Activated CD4-positive, alpha-beta T cell treated with anti-CD3 and anti-CD28 coated beads for 48 hours (primary cell): ENCODE data around the gene IDH1.
"Not testable (repeated sequence)": the region's sequence is repeated elsewhere in the genome, so short reads cannot be mapped to it uniquely, and the experiment has no call there.

ENCODE experiments used
- DNase-seq: peaks from one replicate; pipeline ENCODE4 v3.0.0-alpha.2; 2020

IDH1 gene

GRCh38 chr2:208254871-208255556, at the start of gene IDH1:
TSS of gene IDH1 (minus strand) at chr2:208255071. CDS start at chr2:208251551, 3,520 bp downstream.
- peak; percentile 97 for DNase-seq

GRCh38 chr2:208304157-208304556, 49.3 kb upstream of the IDH1 start:
- DNase-seq, result no peak

GRCh38 chr2:208300847-208301618, 46.2 kb upstream of the IDH1 start:
- no peak for DNase-seq

- DNase-seq, result no peak
Observed at GRCh38 chr2:208297961-208298360, 43.1 kb upstream of the IDH1 start.

- no peak for DNase-seq
Observed at GRCh38 chr2:208296610-208297009, 41.7 kb upstream of the IDH1 start.

GRCh38 chr2:208295834-208296233, 41.0 kb upstream of the IDH1 start:
- no peak for DNase-seq

- no peak for DNase-seq
Observed at GRCh38 chr2:208294482-208295024, 39.7 kb upstream of the IDH1 start.

- DNase-seq, result no peak
Observed at GRCh38 chr2:208285853-208286252, 31.0 kb upstream of the IDH1 start.

GRCh38 chr2:208280933-208281332, 26.1 kb upstream of the IDH1 start:
- no peak for DNase-seq

- no peak for DNase-seq
Observed at GRCh38 chr2:208280234-208280633, 25.4 kb upstream of the IDH1 start.

GRCh38 chr2:208279236-208279635, 24.4 kb upstream of the IDH1 start:
- DNase-seq, result no peak

GRCh38 chr2:208278549-208278948, 23.7 kb upstream of the IDH1 start:
- DNase-seq, result no peak

- DNase-seq, result no peak
Observed at GRCh38 chr2:208274748-208275147, 19.9 kb upstream of the IDH1 start.

GRCh38 chr2:208269091-208269490, 14.2 kb upstream of the IDH1 start:
- no peak for DNase-seq

- DNase-seq, result no peak
Observed at GRCh38 chr2:208268156-208268952, 13.5 kb upstream of the IDH1 start.

GRCh38 chr2:208267526-208267925, 12.7 kb upstream of the IDH1 start:
- DNase-seq, result not testable (repeated sequence)

GRCh38 chr2:208266936-208267335, 12.1 kb upstream of the IDH1 start:
- no peak for DNase-seq

GRCh38 chr2:208266553-208266893, 11.7 kb upstream of the IDH1 start:
- no peak for DNase-seq

- DNase-seq, result peak; percentile 91
Observed at GRCh38 chr2:208265801-208266552, 11.1 kb upstream of the IDH1 start, which contains the start of gene PIKFYVE. TSS of gene PIKFYVE (plus strand) at chr2:208266255. CDS start at chr2:208271520, 5,265 bp downstream.

- peak; percentile 60 for DNase-seq
Observed at GRCh38 chr2:208265371-208265800, 10.5 kb upstream of the IDH1 start.

- not testable (repeated sequence) for DNase-seq
Observed at GRCh38 chr2:208256849-208257813, 2.3 kb upstream of the IDH1 start.
